A673 (cell line): ENCODE measurements around the gene NDUFS1.

Source experiments
- CTCF ChIP-seq: fragments of 300-800, 200-600 bp; sonication (generic); conservative IDR thresholded peaks from 2 replicates; pipeline ENCODE4 v1.5.1; 2017; ENCODE audit warnings: low read depth, mild to moderate bottlenecking, antibody characterized with exemption, low read length, moderate library complexity, mixed read lengths
- EZH2 ChIP-seq: fragments of 200-600 bp; sonication (generic); IDR thresholded peaks from 2 replicates; pipeline ENCODE4 v1.6.1; 2017; ENCODE audit warnings: borderline replicate concordance, low read depth, mild to moderate bottlenecking, mixed read lengths, antibody characterized with exemption, low read length; ENCODE audit not compliant: poor library complexity, severe bottlenecking

GRCh38 chr2:206190689-206191088 is 31.4 kb upstream of the NDUFS1 start:
- TF ChIP-seq CTCF (no peak), EZH2 (no peak)
